Right lobe of liver (tissue), 4 donors: Measurements from ENCODE around the gene RSRC1.

Experiments
- POLR2A ChIP-seq: fragments of 450-650 bp; IDR thresholded peaks from one replicate; pipeline ENCODE4 v1.6.1; 2017; ENCODE audit warnings: antibody characterized with exemption, mild to moderate bottlenecking
- TF ChIP-seq, protein P1 (sequence below), 4 donors: fragments of 200-600 bp in 3 of 4; fragments of 450-650 bp in 1 of 4; IDR thresholded peaks; one replicate each; pipeline versions ENCODE4 v1.5.1 to v1.8.0; 2016 to 2022; ENCODE audit warnings: antibody characterized with exemption in 4 of 4, mild to moderate bottlenecking in 2 of 4
- donor health status: DM: no; HTN: no; CAD: no.
- donor health status: DM: no; HTN: no; CAD: no.
- donor health status: DM: no; HTN: yes; CAD: no.

DNA sequence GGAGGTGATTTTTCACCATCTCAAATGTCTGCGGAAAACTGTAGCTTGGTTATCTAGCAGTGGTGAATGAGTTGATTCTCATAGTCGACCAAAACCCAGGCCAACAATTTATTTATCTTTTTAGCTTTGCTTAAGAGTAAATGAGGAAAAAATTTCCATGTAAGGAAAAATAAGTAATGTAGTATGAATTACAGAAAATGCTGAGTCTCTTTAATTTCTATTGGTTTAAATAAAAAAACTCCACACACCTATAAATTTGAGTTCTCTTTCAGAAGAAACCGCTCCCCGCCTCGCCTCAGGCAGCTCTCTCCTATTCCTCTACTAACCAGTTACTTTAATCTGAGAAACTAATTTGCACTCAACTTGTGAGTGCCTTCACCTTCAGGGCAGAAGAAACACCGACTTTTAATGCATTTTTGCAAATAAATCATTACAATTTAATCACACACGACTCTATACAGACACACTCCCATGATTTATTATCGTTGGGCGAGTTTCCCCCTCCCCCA, 540 bp upstream of the RSRC1 start:
- TF ChIP-seq, protein P1, sequence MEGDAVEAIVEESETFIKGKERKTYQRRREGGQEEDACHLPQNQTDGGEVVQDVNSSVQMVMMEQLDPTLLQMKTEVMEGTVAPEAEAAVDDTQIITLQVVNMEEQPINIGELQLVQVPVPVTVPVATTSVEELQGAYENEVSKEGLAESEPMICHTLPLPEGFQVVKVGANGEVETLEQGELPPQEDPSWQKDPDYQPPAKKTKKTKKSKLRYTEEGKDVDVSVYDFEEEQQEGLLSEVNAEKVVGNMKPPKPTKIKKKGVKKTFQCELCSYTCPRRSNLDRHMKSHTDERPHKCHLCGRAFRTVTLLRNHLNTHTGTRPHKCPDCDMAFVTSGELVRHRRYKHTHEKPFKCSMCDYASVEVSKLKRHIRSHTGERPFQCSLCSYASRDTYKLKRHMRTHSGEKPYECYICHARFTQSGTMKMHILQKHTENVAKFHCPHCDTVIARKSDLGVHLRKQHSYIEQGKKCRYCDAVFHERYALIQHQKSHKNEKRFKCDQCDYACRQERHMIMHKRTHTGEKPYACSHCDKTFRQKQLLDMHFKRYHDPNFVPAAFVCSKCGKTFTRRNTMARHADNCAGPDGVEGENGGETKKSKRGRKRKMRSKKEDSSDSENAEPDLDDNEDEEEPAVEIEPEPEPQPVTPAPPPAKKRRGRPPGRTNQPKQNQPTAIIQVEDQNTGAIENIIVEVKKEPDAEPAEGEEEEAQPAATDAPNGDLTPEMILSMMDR (IDR thresholded peaks at IDR 0.05) = no peak
- no peak for TF ChIP-seq POLR2A
